Right atrium auricular region (tissue), 2 donors: ENCODE results near the gene SHISAL1. TPM values are rescaled to one million over a fixed set of nuclear protein-coding genes. Genes with fewer than 3 reads are reported as not detected.

Source experiments
- DNase-seq: peaks from one replicate; pipeline ENCODE4 v3.0.0-alpha.2; 2019; ENCODE audit warnings: low spot score
- H3K27ac ChIP-seq, 2 donors: fragments of 200-600 bp; sonication (generic); 1 replicate in 1 of 2; 2 replicates in 1 of 2; pipeline ENCODE4 v1.5.1; 2016 to 2019
- H3K27me3 ChIP-seq, 2 donors: fragments of 200-600 bp; sonication (generic); one replicate each; pipeline versions ENCODE4 v1.5.1 to v1.6.0; 2017 to 2019
- H3K36me3 ChIP-seq: fragments of 200-600 bp; sonication (generic); one replicate; pipeline ENCODE4 v1.5.1; 2016
- H3K4me1 ChIP-seq, 2 donors: fragments of 200-600 bp; sonication (generic); one replicate each; pipeline versions ENCODE4 v1.5.1 to v1.6.0; 2017 to 2019
- H3K4me3 ChIP-seq, 2 donors: fragments of 200-600 bp; sonication (generic); 1 replicate in 1 of 2; 2 replicates in 1 of 2; pipeline ENCODE4 v1.5.1; 2017 to 2019; ENCODE audit warnings: mild to moderate bottlenecking in 1 of 2, moderate library complexity in 1 of 2
- H3K9me3 ChIP-seq, 2 donors: fragments of 200-600 bp; sonication (generic); one replicate each; pipeline ENCODE4 v1.5.1; 2019
- CTCF ChIP-seq, 2 donors: fragments of 200-600 bp; sonication (generic); IDR thresholded peaks; one replicate each; pipeline ENCODE4 v1.5.1; 2019; ENCODE audit warnings: antibody characterized with exemption in 2 of 2
- total RNA-seq, 2 donors: library from RNA; depleted of rRNA; stranded (reverse); fragments of >200 nt; gene quantifications; one replicate each; pipeline ENCODE4 v1.1.0, GENCODE V29; 2016

Gene SHISAL1
- total RNA-seq, 2 donors from 2014 or later, result 0.26 to 2.0 TPM

GRCh38 chr22:44301039-44301438 lies 11.7 kb downstream of the SHISAL1 start:
- H3K27me3 ChIP-seq, result no peaks in the 10 kb centered on the region
- H3K36me3 ChIP-seq, result no peaks in the 10 kb centered on the region
- TF ChIP-seq CTCF (IDR thresholded peaks at IDR 0.05), result no peak
- no peaks in the 10 kb centered on the region for H3K9me3 ChIP-seq
- H3K4me3 ChIP-seq, result no peak overlapping the region
- DNase-seq, result no peak
- H3K4me1 ChIP-seq, result no peaks in the 10 kb centered on the region
- no peak overlapping the region for H3K27ac ChIP-seq

GRCh38 chr22:44299124-44299523 lies 13.6 kb downstream of the SHISAL1 start:
- Histone ChIP-seq H3K27ac (no peak overlapping the region), H3K4me3 (no peak overlapping the region), H3K9me3 (peaks cover 0 to 6% of the 10 kb centered on the region in 2 donors), H3K36me3 (no peaks in the 10 kb centered on the region), H3K27me3 (no peaks in the 10 kb centered on the region), H3K4me1 (no peaks in the 10 kb centered on the region)
- no peak for TF ChIP-seq CTCF (IDR thresholded peaks at IDR 0.05)
- no peak for DNase-seq

GRCh38 chr22:44298406-44299091 lies 14.2 kb downstream of the SHISAL1 start:
- no peak overlapping the region for H3K4me3 ChIP-seq

GRCh38 chr22:44297470-44298061 lies 15.2 kb downstream of the SHISAL1 start:
- no peaks in the 10 kb centered on the region for H3K36me3 ChIP-seq
- TF ChIP-seq CTCF (IDR thresholded peaks at IDR 0.05), result no peak
- H3K4me3 ChIP-seq, result no peak overlapping the region
- no peak overlapping the region for H3K27ac ChIP-seq
- peaks cover 0 to 10% of the 10 kb centered on the region in 2 donors for H3K9me3 ChIP-seq
- no peaks in the 10 kb centered on the region for H3K27me3 ChIP-seq
- no peaks in the 10 kb centered on the region for H3K4me1 ChIP-seq
- no peak for DNase-seq

More at GRCh38 chr22:44298406-44299091, 14.2 kb downstream of the SHISAL1 start:
- no peak overlapping the region for H3K27ac ChIP-seq
- no peak for DNase-seq
- H3K4me1 ChIP-seq, result no peaks in the 10 kb centered on the region
- H3K9me3 ChIP-seq, result peaks cover 0 to 10% of the 10 kb centered on the region in 2 donors
- H3K27me3 ChIP-seq, result no peaks in the 10 kb centered on the region
- no peak for TF ChIP-seq CTCF (IDR thresholded peaks at IDR 0.05)
- no peaks in the 10 kb centered on the region for H3K36me3 ChIP-seq

- Histone ChIP-seq H3K27ac (no peak overlapping the region), H3K36me3 (no peaks in the 10 kb centered on the region), H3K9me3 (peaks cover 0 to 10% of the 10 kb centered on the region in 2 donors), H3K27me3 (no peaks in the 10 kb centered on the region), H3K4me3 (no peak overlapping the region), H3K4me1 (no peaks in the 10 kb centered on the region)
- DNase-seq, result no peak
- no peak for TF ChIP-seq CTCF (IDR thresholded peaks at IDR 0.05)
Observed at GRCh38 chr22:44295406-44295805, 17.3 kb downstream of the SHISAL1 start.
